K562 (cell line): ENCODE measurements around the gene ABR. TPM values are rescaled to one million over a fixed set of nuclear protein-coding genes. Genes with fewer than 3 reads are reported as not detected.

Experiments used
- ATAC-seq: fragments of 200-7000 bp; cut with Tn5 transposase; 3 replicates; pipeline ENCODE4 v1.9.1; 2020; ENCODE audit warnings: moderate library complexity
- BruUV-seq: library from RNA; stranded (reverse); fragments of 400-500 nt; replicated peaks from 2 replicates; lab custom pipeline; 2021; lab: Mats Ljungman, UMichigan
- CTCF ChIA-PET: fragments of 300-600 bp; formaldehyde crosslinking; extraction: SDS; loops from one replicate; lab custom pipeline; 2021; ENCODE audit warnings: low intra/inter-chr PET ratio; lab: Yijun Ruan, JAX
- POLR2A ChIA-PET: fragments of 300-600, 350-650 bp; sonication (Branson Sonifier 250); formaldehyde crosslinking; extraction: SDS; loops from one replicate; lab custom pipeline; 2021; ENCODE audit warnings: antibody characterized with exemption, inconsistent platforms; lab: Yijun Ruan, JAX
- DNase-seq, 4 experiments: peaks; one replicate each; pipeline versions ENCODE4 v3.0.0 to v3.0.0-alpha.2; 2011 to 2018; ENCODE audit warnings: low spot score in 3 of 4, mixed read lengths in 3 of 4; ENCODE audit errors: extremely low read depth in 1 of 4
- FAIRE-seq: peaks from 2 replicates; lab custom pipeline; 2011; peaks lifted over from hg19 to GRCh38; lab: Jason Lieb, UNC
- H2AFZ ChIP-seq: 2 replicates; pipeline ENCODE4 v1.6.0; 2011; ENCODE audit warnings: low read depth, low read length, control low read depth, inconsistent platforms
- H3K27ac ChIP-seq: fragments of 200-600 bp; 3 replicates; pipeline ENCODE4 v1.8.0; 2011; ENCODE audit warnings: low read depth, mild to moderate bottlenecking, control low read depth, inconsistent platforms, low read length, moderate library complexity, mixed read lengths; ENCODE audit errors: extremely low read depth
- H3K27me3 ChIP-seq, 2 experiments: fragments of 300-600 bp in 1 of 2; 2 replicates in 1 of 2; 3 replicates in 1 of 2; pipeline versions ENCODE4 v1.6.0 to v1.8.0; 2011; ENCODE audit warnings: inconsistent platforms in 2 of 2, low read length in 2 of 2, mild to moderate bottlenecking in 1 of 2, mixed read lengths in 1 of 2, moderate library complexity in 1 of 2; ENCODE audit not compliant: control insufficient read depth in 2 of 2, insufficient read depth in 2 of 2
- H3K36me3 ChIP-seq: fragments of 300-600 bp; 3 replicates; pipeline ENCODE4 v1.8.0; 2011; ENCODE audit warnings: mild to moderate bottlenecking, low read length, inconsistent platforms; ENCODE audit not compliant: control insufficient read depth, insufficient read depth
- H3K4me1 ChIP-seq, 2 experiments: fragments of 200-600 bp in 1 of 2; replicated peaks in 1 of 2; 2 replicates in 1 of 2; 3 replicates in 1 of 2; pipeline versions ENCODE4 v1.5.1 to v1.8.0; 2011; ENCODE audit warnings: inconsistent platforms in 2 of 2, low read length in 2 of 2, mild to moderate bottlenecking in 1 of 2, mixed read lengths in 1 of 2, moderate library complexity in 1 of 2; ENCODE audit not compliant: control insufficient read depth in 2 of 2, insufficient read depth in 2 of 2
- H3K4me2 ChIP-seq: 2 replicates; pipeline ENCODE4 v1.6.1; 2011; ENCODE audit warnings: low read length, control low read depth, inconsistent platforms, mixed read lengths; ENCODE audit not compliant: insufficient read depth
- H3K4me3 ChIP-seq: fragments of 200-600 bp; sonication (generic), shearing (Covaris generic); 2 replicates; pipeline ENCODE4 v1.5.1; 2016; ENCODE audit warnings: control low read depth, inconsistent platforms
- H3K79me2 ChIP-seq: fragments of 200-600 bp; 3 replicates; pipeline ENCODE4 v1.8.0; 2011; ENCODE audit warnings: low read length, inconsistent platforms; ENCODE audit not compliant: control insufficient read depth, insufficient read depth
- H3K9ac ChIP-seq, 2 experiments: 2 replicates each; pipeline versions ENCODE4 v1.6.0 to v1.6.1; 2011; ENCODE audit warnings: low read depth in 2 of 2, low read length in 2 of 2, control low read depth in 1 of 2, inconsistent platforms in 1 of 2, mild to moderate bottlenecking in 1 of 2, mixed read lengths in 1 of 2; ENCODE audit not compliant: insufficient read depth in 1 of 2
- H3K9me1 ChIP-seq: one replicate; pipeline ENCODE4 v1.6.0; 2011; ENCODE audit warnings: inconsistent platforms, mild to moderate bottlenecking, low read length, moderate library complexity; ENCODE audit not compliant: control insufficient read depth, insufficient read depth
- H3K9me3 ChIP-seq: replicated peaks from 2 replicates; pipeline ENCODE4 v1.5.1; 2011; ENCODE audit warnings: low read depth, low read length, inconsistent platforms; ENCODE audit not compliant: control insufficient read depth, insufficient read depth
- H4K20me1 ChIP-seq: replicated peaks from 2 replicates; pipeline ENCODE4 v1.6.1; 2011; ENCODE audit warnings: low read length, inconsistent platforms, mixed read lengths; ENCODE audit not compliant: control insufficient read depth, insufficient read depth
- ZFX ChIP-seq: sonication (generic); formaldehyde crosslinking; IDR thresholded peaks from 2 replicates; pipeline ENCODE4 v1.8.0; 2022; ENCODE audit warnings: mild to moderate bottlenecking, missing genetic modification reagents, moderate library complexity
- ZNF263 ChIP-seq: sonication (generic); formaldehyde crosslinking; IDR thresholded peaks from 2 replicates; pipeline ENCODE4 v1.8.0; 2022; ENCODE audit warnings: mild to moderate bottlenecking, missing genetic modification reagents, borderline replicate concordance
- WGBS: fragments of 100-300 bp; shearing (Covaris generic); methylation state at CpG from one replicate; pipeline ENCODE4 v1.1.6; 2016; ENCODE audit warnings: low coverage, mixed read lengths; ENCODE audit not compliant: insufficient coverage; ENCODE audit errors: missing lambda C conversion rate; 5-methylcytosine and 5-hydroxymethylcytosine counted together
- in situ Hi-C: fragments of 300-500 bp; cut with MboI; formaldehyde crosslinking; loops from 4 replicates; pipeline ENCODE4 v1.15.0; 2018; ENCODE audit warnings: inconsistent platforms, mixed read lengths
- intact Hi-C: fragments of 100-400 bp; cut with micrococcal nuclease; formaldehyde crosslinking; loops from 2 replicates; pipeline ENCODE4 v1.14.2; 2022
- polyA plus RNA-seq, 8 experiments: library from polyadenylated mRNA; depleted of rRNA in 4 of 8; stranded (reverse) in 5 of 8; unstranded in 3 of 8; fragments of >200 nt; fragmentation: Nextera tagmentation in 2 of 8; fragmentation: Illumina TruSeq in 1 of 8; extraction: Ambion mirVana in 2 of 8; extraction: Trizol in 1 of 8; gene quantifications; 2 replicates each; pipeline versions ENCODE4 v1.2.1 to v1.2.3, GENCODE V29; 2011 to 2014; ENCODE audit warnings: inconsistent platforms in 1 of 8, missing spikeins in 1 of 8
- total RNA-seq, 7 experiments: library from RNA; depleted of rRNA in 6 of 7; stranded (reverse); fragments of >200 nt in 6 of 7; fragmentation: Illumina TruSeq in 2 of 7; extraction: Trizol in 2 of 7; gene quantifications; 2 replicates each; pipeline versions ENCODE4 v1.2.1 to v1.2.3, GENCODE V29; 2011 to 2021; ENCODE audit warnings: low replicate concordance in 1 of 7
- TF ChIP-seq, protein P1 (sequence below): fragments of 450-650 bp; formaldehyde crosslinking; IDR thresholded peaks from 2 replicates; pipeline ENCODE4 v1.4.0; 2020; ENCODE audit warnings: mild to moderate bottlenecking, moderate library complexity

ABR gene
- total and polyA plus RNA-seq, 9 of the 15 experiments (the other 6 are each of a cell fraction or from before 2014, with no cell fraction given), result 0.07 to 1.6 (median 0.37) TPM; not detected in 1

DNA sequence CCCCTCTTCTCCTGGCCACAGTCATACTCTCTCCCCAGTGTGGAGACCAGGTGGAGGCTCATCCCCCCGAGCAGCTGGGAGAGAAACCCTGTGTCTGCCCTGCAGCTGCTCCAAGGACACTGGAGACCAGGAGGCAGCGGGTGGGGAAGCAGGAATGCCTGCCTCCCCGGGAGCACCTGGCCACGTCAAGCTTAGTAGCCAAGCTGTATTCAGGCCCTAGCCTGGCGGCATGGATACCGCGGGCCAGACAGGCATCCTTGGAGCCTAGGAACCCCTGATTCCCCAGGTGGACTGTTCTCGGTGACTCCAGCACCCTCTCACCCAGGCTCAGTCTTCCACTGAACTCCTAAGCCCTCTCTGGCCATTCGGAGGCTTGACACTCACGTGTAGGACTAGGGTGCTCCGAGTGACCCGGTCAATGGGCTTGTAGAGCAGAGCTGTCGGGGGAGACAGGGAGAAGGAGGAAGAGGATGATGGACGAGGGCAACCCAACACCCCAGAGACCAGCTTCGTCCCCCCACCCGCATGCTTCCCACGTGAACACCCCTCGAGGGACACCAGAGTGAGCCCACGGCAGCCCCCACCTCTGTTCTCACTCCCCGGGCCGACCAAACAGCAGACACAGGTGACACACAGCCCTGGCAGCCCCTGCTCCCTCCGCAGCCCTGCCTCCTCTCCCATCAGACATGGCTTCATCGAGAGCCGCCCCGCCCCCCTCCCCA, 106.4 kb downstream of the ABR start:
- ChIA-PET CTCF (no interaction called here), POLR2A (no interaction called here)
- Histone ChIP-seq H3K79me2 (no peaks in the 10 kb centered on the region), H3K4me3 (no peak overlapping the region), H3K4me2 (no peak overlapping the region), H3K9me1 (no peaks in the 10 kb centered on the region), H3K9me3 (no peaks in the 10 kb centered on the region), H3K4me1 (peaks cover 0 to 11% of the 10 kb centered on the region in 2 experiments; a peak in 2 of 5 replicates), H3K27me3 (peaks cover 21 to 70% of the 10 kb centered on the region in 2 experiments; a peak in 4 of 5 replicates), H3K36me3 (no peaks in the 10 kb centered on the region), H3K9ac (no peak overlapping the region), H3K27ac (no peak overlapping the region), H4K20me1 (no peaks in the 10 kb centered on the region; the same call in 1 of the 2 replicates), H2AFZ (no peak overlapping the region)
- in situ Hi-C loops (no loop called here), intact Hi-C loops (no loop called here)
- no peak for TF ChIP-seq ZFX (CRISPR knock-in tag)
- BruUV-seq, result no TSS peak
- ATAC-seq (no peak), DNase-seq (no peak), FAIRE-seq (no peak)
- WGBS, result 2% methylated on average over 18 of the region's 25 CpGs

DNA sequence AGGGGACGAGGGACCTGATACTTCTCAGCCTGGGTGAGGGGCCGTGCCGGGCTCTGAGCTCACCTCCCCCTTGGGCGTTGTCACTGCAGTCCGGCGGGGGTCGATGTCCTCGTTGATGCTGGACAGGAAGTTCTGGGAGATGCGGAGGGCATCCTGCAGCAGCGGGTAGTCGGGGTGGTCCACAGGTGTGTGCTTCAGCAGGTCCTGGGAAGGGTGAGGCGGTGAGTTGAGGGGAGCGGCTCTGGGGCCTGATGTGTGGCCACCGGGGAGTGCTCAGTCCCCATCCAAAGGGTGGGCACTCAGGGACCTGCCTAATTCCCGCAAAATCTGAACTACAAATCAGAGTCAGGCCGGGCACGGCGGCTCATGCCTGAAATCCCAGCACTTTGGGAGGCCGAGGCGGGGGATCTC, 107.2 kb downstream of the ABR start:
- Histone ChIP-seq H3K27ac (no peak overlapping the region), H3K4me2 (no peak overlapping the region), H3K9ac (no peak overlapping the region), H3K36me3 (no peaks in the 10 kb centered on the region)
- POLR2A ChIA-PET, result no interaction called here
- BruUV-seq, result no TSS peak
- no peak for ATAC-seq
- CTCF ChIA-PET, result no interaction called here
- 13% methylated on average over 15 of the region's 20 CpGs for WGBS
- TF ChIP-seq ZNF263 (CRISPR knock-in tag), result peak; percentile 58; the same call in 1 of the 2 replicates
- TF ChIP-seq, protein P1, sequence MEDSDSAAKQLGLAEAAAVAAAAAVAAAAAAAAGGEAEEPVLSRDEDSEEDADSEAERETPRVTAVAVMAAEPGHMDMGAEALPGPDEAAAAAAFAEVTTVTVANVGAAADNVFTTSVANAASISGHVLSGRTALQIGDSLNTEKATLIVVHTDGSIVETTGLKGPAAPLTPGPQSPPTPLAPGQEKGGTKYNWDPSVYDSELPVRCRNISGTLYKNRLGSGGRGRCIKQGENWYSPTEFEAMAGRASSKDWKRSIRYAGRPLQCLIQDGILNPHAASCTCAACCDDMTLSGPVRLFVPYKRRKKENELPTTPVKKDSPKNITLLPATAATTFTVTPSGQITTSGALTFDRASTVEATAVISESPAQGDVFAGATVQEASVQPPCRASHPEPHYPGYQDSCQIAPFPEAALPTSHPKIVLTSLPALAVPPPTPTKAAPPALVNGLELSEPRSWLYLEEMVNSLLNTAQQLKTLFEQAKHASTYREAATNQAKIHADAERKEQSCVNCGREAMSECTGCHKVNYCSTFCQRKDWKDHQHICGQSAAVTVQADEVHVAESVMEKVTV, result no peak
- TF ChIP-seq, all 486 proteins: peak for 1
- H3K9me1 ChIP-seq, result no peaks in the 10 kb centered on the region
- FAIRE-seq (no peak), DNase-seq (no peak)
- no peaks in the 10 kb centered on the region for H3K9me3 ChIP-seq
- in situ Hi-C loops (no loop called here), intact Hi-C loops (no loop called here)
- no peak overlapping the region for H2AFZ ChIP-seq
- H3K4me1 ChIP-seq, result peaks cover 0 to 3% of the 10 kb centered on the region in 2 experiments; a peak in 2 of 5 replicates
- H3K4me3 ChIP-seq, result no peak overlapping the region
- no peaks in the 10 kb centered on the region for H3K79me2 ChIP-seq
- no peaks in the 10 kb centered on the region; the same call in 1 of the 2 replicates for H4K20me1 ChIP-seq
- H3K27me3 ChIP-seq, result peaks cover 24 to 68% of the 10 kb centered on the region in 2 experiments; a peak in 4 of 5 replicates
